IPS-NIHi11 (cell line): ENCODE data around the gene ARRDC2.

Source experiments
- DNase-seq: peaks from one replicate; pipeline ENCODE4 v3.0.0; 2012; ENCODE audit warnings: mixed read lengths, low spot score

Gene ARRDC2

GRCh38 chr19:18058208-18059009 lies 50.4 kb downstream of the ARRDC2 start:
- DNase-seq: peak; percentile 91

- DNase-seq: no peak
These were observed 51.3 kb downstream of the ARRDC2 start for GRCh38 chr19:18059297-18059696.

- no peak for DNase-seq
These were observed 51.9 kb downstream of the ARRDC2 start for GRCh38 chr19:18059902-18060301.

- DNase-seq: peak; percentile 33
These were observed 52.5 kb downstream of the ARRDC2 start for GRCh38 chr19:18060472-18060871.

GRCh38 chr19:18062028-18062427 lies 54.1 kb downstream of the ARRDC2 start:
- DNase-seq: no peak

- DNase-seq: no peak
These were observed 55.5 kb downstream of the ARRDC2 start for GRCh38 chr19:18063463-18063862.
